K562 (cell line): ENCODE data around the gene BPNT1. TPM values are rescaled to one million over a fixed set of nuclear protein-coding genes. Genes with fewer than 3 reads are reported as not detected.

Source experiments
- BRCA1 ChIP-seq, 2 experiments: fragments of 450-650 bp in 1 of 2; sonication (generic) in 1 of 2; formaldehyde crosslinking in 1 of 2; IDR thresholded peaks; 2 replicates each; pipeline versions ENCODE4 v1.5.0 to v1.6.1; 2017 to 2020; ENCODE audit warnings: mild to moderate bottlenecking in 1 of 2, missing genetic modification reagents in 1 of 2
- ETV5 ChIP-seq: sonication (generic); formaldehyde crosslinking; IDR thresholded peaks from 2 replicates; pipeline ENCODE4 v1.4.0; 2020; ENCODE audit warnings: low read depth, mild to moderate bottlenecking, missing genetic modification reagents
- FOXK2 ChIP-seq, 2 experiments: fragments of 450-650 bp; IDR thresholded peaks in 1 of 2; conservative IDR thresholded peaks in 1 of 2; 2 replicates each; pipeline ENCODE4 v1.6.1; 2016; ENCODE audit warnings: low read depth in 2 of 2, mild to moderate bottlenecking in 1 of 2
- GABPB1 ChIP-seq: sonication (generic); formaldehyde crosslinking; IDR thresholded peaks from 2 replicates; pipeline ENCODE4 v1.8.0; 2022; ENCODE audit warnings: mild to moderate bottlenecking, missing genetic modification reagents
- KDM4B ChIP-seq, 2 experiments: fragments of 450-650 bp in 1 of 2; sonication (generic) in 1 of 2; IDR thresholded peaks; 2 replicates each; pipeline ENCODE4 v1.6.1; 2016 to 2017; ENCODE audit warnings: borderline replicate concordance in 2 of 2, antibody characterized with exemption in 1 of 2, low read depth in 1 of 2, mild to moderate bottlenecking in 1 of 2
- MCM7 ChIP-seq, 2 experiments: fragments of 450-650 bp; IDR thresholded peaks; 2 replicates each; pipeline ENCODE4 v1.6.1; 2016 to 2018
- MEF2D ChIP-seq: conservative IDR thresholded peaks from 2 replicates; pipeline ENCODE4 v1.6.1; 2016; ENCODE audit warnings: low read depth, missing genetic modification characterization, missing compliant biosample characterization
- MEIS2 ChIP-seq: fragments of 450-650 bp; IDR thresholded peaks from 2 replicates; pipeline ENCODE4 v1.6.1; 2014; ENCODE audit warnings: mild to moderate bottlenecking; ENCODE audit not compliant: partially characterized antibody
- MTA3 ChIP-seq: fragments of 450-650 bp; formaldehyde crosslinking; IDR thresholded peaks from 2 replicates; pipeline ENCODE4 v1.6.1; 2017; ENCODE audit warnings: mild to moderate bottlenecking, borderline replicate concordance
- SIN3B ChIP-seq: fragments of 450-650 bp; IDR thresholded peaks from 2 replicates; pipeline ENCODE4 v1.6.1; 2017; ENCODE audit warnings: low read depth, mild to moderate bottlenecking, moderate library complexity
- TRIM28 ChIP-seq: fragments of 450-650 bp; IDR thresholded peaks from 2 replicates; pipeline ENCODE4 v1.6.1; 2017
- ZNF644 ChIP-seq: fragments of 200-800 bp; sonication (Bioruptor generic); IDR thresholded peaks from 2 replicates; pipeline ENCODE4 v1.6.1; 2016; ENCODE audit warnings: low read depth, missing genetic modification characterization, missing compliant biosample characterization
- ZNF695 ChIP-seq: fragments of 450-650 bp; formaldehyde crosslinking; IDR thresholded peaks from 2 replicates; pipeline ENCODE4 v1.4.0; 2020; ENCODE audit warnings: mild to moderate bottlenecking, moderate library complexity
- polyA plus RNA-seq, 8 experiments: library from polyadenylated mRNA; depleted of rRNA in 4 of 8; stranded (reverse) in 5 of 8; unstranded in 3 of 8; fragments of >200 nt; fragmentation: Nextera tagmentation in 2 of 8; fragmentation: Illumina TruSeq in 1 of 8; extraction: Ambion mirVana in 2 of 8; extraction: Trizol in 1 of 8; gene quantifications; 2 replicates each; pipeline versions ENCODE4 v1.2.1 to v1.2.3, GENCODE V29; 2011 to 2014; ENCODE audit warnings: inconsistent platforms in 1 of 8, missing spikeins in 1 of 8
- total RNA-seq, 7 experiments: library from RNA; depleted of rRNA in 6 of 7; stranded (reverse); fragments of >200 nt in 6 of 7; fragmentation: Illumina TruSeq in 2 of 7; extraction: Trizol in 2 of 7; gene quantifications; 2 replicates each; pipeline versions ENCODE4 v1.2.1 to v1.2.3, GENCODE V29; 2011 to 2021; ENCODE audit warnings: low replicate concordance in 1 of 7
- TF ChIP-seq, protein P1 (sequence below), 2 experiments: fragments of 450-650 bp; IDR thresholded peaks; 2 replicates each; pipeline ENCODE4 v1.6.1; 2016; ENCODE audit warnings: mild to moderate bottlenecking in 2 of 2, borderline replicate concordance in 1 of 2, low read depth in 1 of 2, moderate library complexity in 1 of 2
- TF ChIP-seq, protein P2 (sequence below): fragments of 450-650 bp; formaldehyde crosslinking; IDR thresholded peaks from 2 replicates; pipeline ENCODE4 v1.4.0; 2020; ENCODE audit warnings: mild to moderate bottlenecking, moderate library complexity
- TF ChIP-seq, protein P3 (sequence below): sonication (generic); formaldehyde crosslinking; IDR thresholded peaks from 2 replicates; pipeline ENCODE4 v1.8.0; 2022; ENCODE audit warnings: mild to moderate bottlenecking, missing genetic modification reagents
- TF ChIP-seq, protein P4 (sequence below), 2 experiments: fragments of 450-650 bp in 1 of 2; sonication (generic) in 1 of 2; formaldehyde crosslinking; conservative IDR thresholded peaks; 2 replicates each; pipeline versions ENCODE4 v1.4.0 to v1.8.1; 2020 to 2022; ENCODE audit warnings: mild to moderate bottlenecking in 1 of 2, missing genetic modification reagents in 1 of 2

The BPNT1 gene
- total and polyA plus RNA-seq, 9 of the 15 experiments (the other 6 are each of a cell fraction or from before 2014, with no cell fraction given), result 30.2 to 73.8 (median 40.5) TPM

DNA sequence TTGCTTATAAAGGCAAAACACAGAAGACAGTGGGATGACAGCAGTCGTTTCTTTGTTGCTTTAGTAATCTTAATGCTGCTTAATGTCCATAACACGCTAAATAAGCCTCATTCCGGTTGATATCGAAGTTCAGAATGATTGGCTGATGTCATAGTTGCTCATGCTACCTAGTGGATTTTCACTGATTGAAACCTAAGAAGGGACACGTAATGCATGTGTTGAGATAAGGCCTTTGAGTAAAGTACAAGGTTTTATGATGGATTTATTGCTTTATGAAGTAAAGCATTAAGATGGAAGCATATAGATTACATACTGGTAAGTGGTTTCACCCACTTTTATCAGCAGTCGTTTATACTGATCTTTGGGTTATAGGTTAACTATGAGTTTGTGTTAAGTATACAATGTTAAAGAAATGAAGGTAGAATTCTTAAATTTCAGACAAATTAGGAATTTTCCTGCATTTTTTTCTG is 29.5 kb upstream of the BPNT1 start (continued):
- TF ChIP-seq, protein P1, sequence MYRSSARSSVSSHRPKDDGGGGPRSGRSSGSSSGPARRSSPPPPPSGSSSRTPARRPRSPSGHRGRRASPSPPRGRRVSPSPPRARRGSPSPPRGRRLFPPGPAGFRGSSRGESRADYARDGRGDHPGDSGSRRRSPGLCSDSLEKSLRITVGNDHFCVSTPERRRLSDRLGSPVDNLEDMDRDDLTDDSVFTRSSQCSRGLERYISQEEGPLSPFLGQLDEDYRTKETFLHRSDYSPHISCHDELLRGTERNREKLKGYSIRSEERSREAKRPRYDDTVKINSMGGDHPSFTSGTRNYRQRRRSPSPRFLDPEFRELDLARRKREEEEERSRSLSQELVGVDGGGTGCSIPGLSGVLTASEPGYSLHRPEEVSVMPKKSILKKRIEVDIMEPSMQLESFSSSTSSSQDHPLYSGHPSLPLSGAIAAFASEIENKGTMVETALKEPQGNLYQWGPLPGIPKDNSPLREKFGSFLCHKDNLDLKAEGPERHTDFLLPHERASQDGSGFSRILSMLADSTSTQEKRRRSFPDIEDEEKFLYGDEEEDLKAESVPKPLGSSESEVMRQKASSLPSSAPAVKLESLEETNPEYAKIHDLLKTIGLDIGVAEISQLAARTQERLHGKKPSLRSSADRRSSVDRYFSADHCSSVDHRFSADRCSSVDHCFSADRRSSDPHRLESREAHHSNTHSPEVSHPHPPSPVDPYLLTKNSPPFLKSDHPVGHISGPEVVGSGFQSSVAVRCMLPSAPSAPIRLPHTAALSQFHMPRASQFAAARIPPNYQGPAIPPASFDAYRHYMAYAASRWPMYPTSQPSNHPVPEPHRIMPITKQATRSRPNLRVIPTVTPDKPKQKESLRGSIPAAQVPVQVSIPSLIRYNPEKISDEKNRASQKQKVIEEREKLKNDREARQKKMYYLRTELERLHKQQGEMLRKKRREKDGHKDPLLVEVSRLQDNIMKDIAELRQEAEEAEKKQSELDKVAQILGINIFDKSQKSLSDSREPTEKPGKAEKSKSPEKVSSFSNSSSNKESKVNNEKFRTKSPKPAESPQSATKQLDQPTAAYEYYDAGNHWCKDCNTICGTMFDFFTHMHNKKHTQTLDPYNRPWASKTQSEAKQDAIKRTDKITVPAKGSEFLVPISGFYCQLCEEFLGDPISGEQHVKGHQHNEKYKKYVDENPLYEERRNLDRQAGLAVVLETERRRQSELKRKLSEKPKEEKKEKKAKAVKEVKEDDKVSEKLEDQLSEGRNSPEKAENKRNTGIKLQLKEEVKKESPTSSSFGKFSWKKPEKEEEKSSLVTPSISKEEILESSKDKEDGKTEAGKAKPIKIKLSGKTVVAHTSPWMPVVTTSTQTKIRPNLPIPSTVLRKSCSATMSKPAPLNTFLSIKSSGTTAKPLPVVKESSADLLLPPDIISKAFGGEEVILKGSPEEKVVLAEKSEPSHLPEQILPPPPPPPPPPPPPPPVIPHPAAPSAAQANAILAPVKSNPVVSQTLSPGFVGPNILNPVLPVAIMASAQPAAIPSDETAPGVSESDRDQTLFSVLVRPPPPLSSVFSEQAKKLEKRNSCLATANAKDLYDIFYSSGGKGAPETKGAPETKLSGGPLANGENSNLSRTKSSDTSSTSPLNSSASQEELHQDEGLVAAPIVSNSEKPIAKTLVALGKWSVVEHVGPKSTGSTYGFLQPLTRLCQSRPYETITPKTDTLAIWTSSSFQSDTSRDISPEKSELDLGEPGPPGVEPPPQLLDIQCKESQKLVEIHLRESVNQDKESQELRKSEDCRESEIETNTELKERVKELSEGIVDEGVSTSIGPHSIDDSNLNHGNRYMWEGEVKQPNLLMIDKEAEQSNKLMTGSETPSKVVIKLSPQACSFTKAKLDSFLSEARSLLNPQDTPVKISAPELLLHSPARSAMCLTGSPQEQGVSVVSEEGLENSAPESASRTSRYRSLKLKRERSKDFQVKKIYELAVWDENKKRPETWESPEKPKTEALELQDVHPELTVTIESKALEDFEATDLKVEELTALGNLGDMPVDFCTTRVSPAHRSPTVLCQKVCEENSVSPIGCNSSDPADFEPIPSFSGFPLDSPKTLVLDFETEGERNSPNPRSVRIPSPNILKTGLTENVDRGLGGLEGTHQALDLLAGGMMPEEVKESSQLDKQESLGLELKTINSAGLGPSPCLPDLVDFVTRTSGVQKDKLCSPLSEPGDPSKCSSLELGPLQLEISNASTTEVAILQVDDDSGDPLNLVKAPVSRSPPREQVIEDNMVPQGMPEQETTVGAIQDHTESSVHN (IDR thresholded peaks at IDR 0.05; ENCODE audit: borderline replicate concordance in 1 of 2, low read depth in 1 of 2), result peak in 1 of 2 experiments; percentile 60; a peak in 1 of 4 replicates
- no peak for TF ChIP-seq ZNF695
- TF ChIP-seq, protein P2, sequence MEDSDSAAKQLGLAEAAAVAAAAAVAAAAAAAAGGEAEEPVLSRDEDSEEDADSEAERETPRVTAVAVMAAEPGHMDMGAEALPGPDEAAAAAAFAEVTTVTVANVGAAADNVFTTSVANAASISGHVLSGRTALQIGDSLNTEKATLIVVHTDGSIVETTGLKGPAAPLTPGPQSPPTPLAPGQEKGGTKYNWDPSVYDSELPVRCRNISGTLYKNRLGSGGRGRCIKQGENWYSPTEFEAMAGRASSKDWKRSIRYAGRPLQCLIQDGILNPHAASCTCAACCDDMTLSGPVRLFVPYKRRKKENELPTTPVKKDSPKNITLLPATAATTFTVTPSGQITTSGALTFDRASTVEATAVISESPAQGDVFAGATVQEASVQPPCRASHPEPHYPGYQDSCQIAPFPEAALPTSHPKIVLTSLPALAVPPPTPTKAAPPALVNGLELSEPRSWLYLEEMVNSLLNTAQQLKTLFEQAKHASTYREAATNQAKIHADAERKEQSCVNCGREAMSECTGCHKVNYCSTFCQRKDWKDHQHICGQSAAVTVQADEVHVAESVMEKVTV (CRISPR knock-in tag), result no peak
- no peak for TF ChIP-seq ETV5 (CRISPR knock-in tag)
- no peak for TF ChIP-seq TRIM28
- TF ChIP-seq MEF2D, result peak; percentile 43; the same call in 1 of the 2 replicates
- TF ChIP-seq, protein P3, sequence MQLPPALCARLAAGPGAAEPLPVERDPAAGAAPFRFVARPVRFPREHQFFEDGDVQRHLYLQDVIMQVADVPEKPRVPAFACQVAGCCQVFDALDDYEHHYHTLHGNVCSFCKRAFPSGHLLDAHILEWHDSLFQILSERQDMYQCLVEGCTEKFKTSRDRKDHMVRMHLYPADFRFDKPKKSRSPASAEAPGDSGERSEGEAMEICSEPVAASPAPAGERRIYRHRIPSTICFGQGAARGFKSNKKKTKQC (CRISPR knock-in tag), result no peak
- TF ChIP-seq KDM4B (IDR thresholded peaks at IDR 0.05; ENCODE audit: borderline replicate concordance in 2 of 2, low read depth in 1 of 2), result no peak
- TF ChIP-seq ZNF644 (tag), result peak; percentile 72
- TF ChIP-seq SIN3B, result no peak
- no peak for TF ChIP-seq BRCA1 (IDR thresholded peaks at IDR 0.05)
- no peak for TF ChIP-seq BRCA1 (CRISPR knock-in tag; IDR thresholded peaks at IDR 0.05)
- peak; percentile 50; a peak in 3 of 4 replicates for TF ChIP-seq FOXK2 (conservative IDR thresholded peaks at IDR 0.05 in 1 of 2, IDR thresholded peaks at IDR 0.05 in 1 of 2; ENCODE audit: low read depth in 2 of 2)
- TF ChIP-seq, protein P4, sequence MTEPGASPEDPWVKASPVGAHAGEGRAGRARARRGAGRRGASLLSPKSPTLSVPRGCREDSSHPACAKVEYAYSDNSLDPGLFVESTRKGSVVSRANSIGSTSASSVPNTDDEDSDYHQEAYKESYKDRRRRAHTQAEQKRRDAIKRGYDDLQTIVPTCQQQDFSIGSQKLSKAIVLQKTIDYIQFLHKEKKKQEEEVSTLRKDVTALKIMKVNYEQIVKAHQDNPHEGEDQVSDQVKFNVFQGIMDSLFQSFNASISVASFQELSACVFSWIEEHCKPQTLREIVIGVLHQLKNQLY (CRISPR knock-in tag; conservative IDR thresholded peaks at IDR 0.05), result no peak
- no peak for TF ChIP-seq GABPB1 (CRISPR knock-in tag)
- TF ChIP-seq MEIS2, result peak; percentile 100
- no peak for TF ChIP-seq MCM7 (IDR thresholded peaks at IDR 0.05)
- TF ChIP-seq MTA3, result peak; percentile 64; the same call in 1 of the 2 replicates
